SU-DHL-6 (cell line): ENCODE data around the gene CCDC60.

Experiments used
- EZH2phosphoT487 ChIP-seq: fragments of 200-600 bp; sonication (generic), shearing (Covaris generic); conservative IDR thresholded peaks from 2 replicates; pipeline ENCODE4 v1.6.1; 2018; ENCODE audit warnings: mild to moderate bottlenecking, antibody characterized with exemption, low read length, moderate library complexity, mixed read lengths
- TF ChIP-seq, protein P1 (sequence below): fragments of 200-600 bp; sonication (generic); IDR thresholded peaks from one replicate; pipeline ENCODE4 v1.5.1; 2017; ENCODE audit warnings: antibody characterized with exemption, mild to moderate bottlenecking, low read length, moderate library complexity; ENCODE audit not compliant: insufficient read depth, poor library complexity, severe bottlenecking

DNA sequence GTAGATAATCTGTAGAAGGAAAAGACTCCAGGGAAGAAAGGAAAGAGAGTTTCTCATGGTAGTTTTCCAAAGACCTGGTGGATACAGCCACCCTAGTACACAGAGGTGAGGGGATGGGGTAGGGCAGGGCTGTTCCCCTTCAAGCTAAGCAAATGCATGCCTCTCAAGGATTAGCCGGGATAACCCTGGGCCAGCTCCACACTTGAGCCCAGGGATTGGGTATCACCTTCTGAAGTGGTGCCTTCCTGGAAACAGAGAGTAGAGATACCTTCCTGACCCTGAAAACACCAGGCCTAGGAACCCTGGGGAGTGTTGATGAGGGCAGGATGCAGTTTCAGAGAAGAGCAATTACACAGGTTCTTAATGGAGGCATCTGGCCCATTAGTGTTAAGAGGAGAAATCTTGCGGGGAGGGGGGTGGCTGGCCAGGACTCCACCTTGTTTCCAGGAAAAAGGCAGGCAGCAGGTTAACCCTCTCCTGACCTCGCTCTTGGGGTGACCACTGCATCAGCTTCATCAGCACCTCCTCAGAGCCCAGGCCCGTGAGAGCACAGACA lies 152.1 kb downstream of the CCDC60 start:
- no peak for TF ChIP-seq EZH2phosphoT487
- TF ChIP-seq, protein P1, sequence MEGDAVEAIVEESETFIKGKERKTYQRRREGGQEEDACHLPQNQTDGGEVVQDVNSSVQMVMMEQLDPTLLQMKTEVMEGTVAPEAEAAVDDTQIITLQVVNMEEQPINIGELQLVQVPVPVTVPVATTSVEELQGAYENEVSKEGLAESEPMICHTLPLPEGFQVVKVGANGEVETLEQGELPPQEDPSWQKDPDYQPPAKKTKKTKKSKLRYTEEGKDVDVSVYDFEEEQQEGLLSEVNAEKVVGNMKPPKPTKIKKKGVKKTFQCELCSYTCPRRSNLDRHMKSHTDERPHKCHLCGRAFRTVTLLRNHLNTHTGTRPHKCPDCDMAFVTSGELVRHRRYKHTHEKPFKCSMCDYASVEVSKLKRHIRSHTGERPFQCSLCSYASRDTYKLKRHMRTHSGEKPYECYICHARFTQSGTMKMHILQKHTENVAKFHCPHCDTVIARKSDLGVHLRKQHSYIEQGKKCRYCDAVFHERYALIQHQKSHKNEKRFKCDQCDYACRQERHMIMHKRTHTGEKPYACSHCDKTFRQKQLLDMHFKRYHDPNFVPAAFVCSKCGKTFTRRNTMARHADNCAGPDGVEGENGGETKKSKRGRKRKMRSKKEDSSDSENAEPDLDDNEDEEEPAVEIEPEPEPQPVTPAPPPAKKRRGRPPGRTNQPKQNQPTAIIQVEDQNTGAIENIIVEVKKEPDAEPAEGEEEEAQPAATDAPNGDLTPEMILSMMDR = no peak
